Liver (tissue), 9 donors: Measurements from ENCODE around the gene ARHGEF4. TPM values are rescaled to one million over a fixed set of nuclear protein-coding genes. Genes with fewer than 3 reads are reported as not detected.

ENCODE experiments used
- DNase-seq: peaks from one replicate; pipeline ENCODE4 v3.0.0-alpha.2; 2017; ENCODE audit warnings: low spot score
- H3K27ac ChIP-seq, 2 donors: one replicate each; pipeline ENCODE4 v1.7.0; 2013; ENCODE audit warnings: inconsistent platforms in 2 of 2, low read length in 2 of 2, control low read depth in 1 of 2, low read depth in 1 of 2, mild to moderate bottlenecking in 1 of 2
- H3K27me3 ChIP-seq, 4 donors: one replicate each; pipeline versions ENCODE4 v1.6.1 to v1.7.0; 2013; ENCODE audit warnings: low read length in 3 of 4, inconsistent platforms in 1 of 4, mild to moderate bottlenecking in 1 of 4, moderate library complexity in 1 of 4; ENCODE audit not compliant: control insufficient read depth in 4 of 4, insufficient read depth in 4 of 4
- H3K36me3 ChIP-seq, 4 donors: one replicate each; pipeline versions ENCODE4 v1.6.1 to v1.7.0; 2013; ENCODE audit warnings: low read length in 3 of 4, mild to moderate bottlenecking in 3 of 4, low read depth in 1 of 4, moderate library complexity in 1 of 4; ENCODE audit not compliant: control insufficient read depth in 4 of 4, insufficient read depth in 3 of 4
- H3K4me1 ChIP-seq, 4 donors: one replicate each; pipeline versions ENCODE4 v1.6.1 to v1.7.0; 2013; ENCODE audit warnings: low read length in 3 of 4, mild to moderate bottlenecking in 3 of 4, moderate library complexity in 1 of 4; ENCODE audit not compliant: control insufficient read depth in 4 of 4, insufficient read depth in 4 of 4
- H3K4me3 ChIP-seq, 3 donors: one replicate each; pipeline versions ENCODE4 v1.6.1 to v1.7.0; 2013; ENCODE audit warnings: low read length in 3 of 3, control low read depth in 1 of 3, low read depth in 1 of 3, mild to moderate bottlenecking in 1 of 3
- H3K9ac ChIP-seq, 2 donors: one replicate each; pipeline ENCODE4 v1.7.0; 2013; ENCODE audit warnings: low read length in 2 of 2, mild to moderate bottlenecking in 2 of 2, moderate library complexity in 2 of 2, control low read depth in 1 of 2, low read depth in 1 of 2
- H3K9me3 ChIP-seq, 4 donors: one replicate each; pipeline versions ENCODE4 v1.6.1 to v1.7.0; 2013; ENCODE audit warnings: low read length in 3 of 4; ENCODE audit not compliant: control insufficient read depth in 4 of 4
- EGR1 ChIP-seq, 2 donors: IDR thresholded peaks; 2 replicates each; pipeline ENCODE4 v1.6.1; 2016 to 2018; ENCODE audit warnings: antibody characterized with exemption in 2 of 2, low read depth in 2 of 2
- FOXA1 ChIP-seq: IDR thresholded peaks from 2 replicates; pipeline ENCODE4 v1.6.1; 2016; ENCODE audit warnings: antibody characterized with exemption
- FOXA2 ChIP-seq: IDR thresholded peaks from 2 replicates; pipeline ENCODE4 v1.6.1; 2016; ENCODE audit warnings: antibody characterized with exemption
- GABPA ChIP-seq, 2 donors: IDR thresholded peaks in 1 of 2; conservative IDR thresholded peaks in 1 of 2; 2 replicates each; pipeline ENCODE4 v1.6.1; 2016; ENCODE audit warnings: antibody characterized with exemption in 2 of 2, mild to moderate bottlenecking in 1 of 2, moderate library complexity in 1 of 2
- HNF4A ChIP-seq, 2 donors: conservative IDR thresholded peaks; 2 replicates each; pipeline ENCODE4 v1.6.1; 2016; ENCODE audit warnings: antibody characterized with exemption in 2 of 2, mild to moderate bottlenecking in 2 of 2
- JUND ChIP-seq, 2 donors: IDR thresholded peaks; 2 replicates each; pipeline ENCODE4 v1.6.1; 2016; ENCODE audit warnings: antibody characterized with exemption in 2 of 2
- NR2F2 ChIP-seq: IDR thresholded peaks from 2 replicates; pipeline ENCODE4 v1.6.1; 2016; ENCODE audit warnings: antibody characterized with exemption
- RAD21 ChIP-seq, 2 donors: IDR thresholded peaks; 2 replicates each; pipeline ENCODE4 v1.6.1; 2016; ENCODE audit warnings: antibody characterized with exemption in 2 of 2, mild to moderate bottlenecking in 2 of 2
- RXRA ChIP-seq, 2 donors: IDR thresholded peaks; 2 replicates each; pipeline ENCODE4 v1.6.1; 2017 to 2018; ENCODE audit warnings: antibody characterized with exemption in 2 of 2, mild to moderate bottlenecking in 1 of 2
- SP1 ChIP-seq: IDR thresholded peaks from 2 replicates; pipeline ENCODE4 v1.6.1; 2018; ENCODE audit warnings: antibody characterized with exemption, mild to moderate bottlenecking
- TAF1 ChIP-seq: conservative IDR thresholded peaks from 2 replicates; pipeline ENCODE4 v1.6.1; 2016; ENCODE audit warnings: antibody characterized with exemption, mild to moderate bottlenecking
- YY1 ChIP-seq: IDR thresholded peaks from 2 replicates; pipeline ENCODE4 v1.6.1; 2016; ENCODE audit warnings: antibody characterized with exemption, mild to moderate bottlenecking
- WGBS: extraction: QIAGEN DNeasy Blood & Tissue Kit; methylation state at CpG from one replicate; pipeline ENCODE4 v1.1.7; 2013; 5-methylcytosine and 5-hydroxymethylcytosine counted together
- polyA plus RNA-seq, 2 donors: library from polyadenylated mRNA; stranded (reverse) in 1 of 2; unstranded in 1 of 2; fragments of 200-250 nt in 1 of 2; fragments of >200 nt in 1 of 2; fragmentation: Nextera tagmentation in 1 of 2; extraction: Ambion mirVana in 1 of 2; gene quantifications; one replicate each; pipeline versions ENCODE4 v1.2.1 to v1.2.3, GENCODE V29; 2013 to 2015
- total RNA-seq, 2 donors: library from RNA; depleted of rRNA; stranded (reverse); fragments of >200 nt; gene quantifications; one replicate each; pipeline ENCODE4 v1.2.3, GENCODE V29; 2014
- TF ChIP-seq, protein P1 (sequence below): IDR thresholded peaks from 2 replicates; pipeline ENCODE4 v1.6.1; 2016; ENCODE audit warnings: antibody characterized with exemption
- TF ChIP-seq, protein P2 (sequence below): fragments of 150-350 bp; IDR thresholded peaks from 2 replicates; pipeline ENCODE4 v1.5.1; 2017; ENCODE audit warnings: improper control_type of control experiment, low read depth, low read length; ENCODE audit not compliant: missing input control
- TF ChIP-seq, protein P3 (sequence below): IDR thresholded peaks from 2 replicates; pipeline ENCODE4 v1.6.1; 2016; ENCODE audit warnings: antibody characterized with exemption
- TF ChIP-seq, protein P4 (sequence below): IDR thresholded peaks from 2 replicates; pipeline ENCODE4 v1.6.1; 2016; ENCODE audit warnings: antibody characterized with exemption, mild to moderate bottlenecking
- TF ChIP-seq, protein P5 (sequence below): IDR thresholded peaks from 2 replicates; pipeline ENCODE4 v1.6.1; 2016; ENCODE audit warnings: antibody characterized with exemption
- donor health status: healthy.
- donor health status: healthy.
- donor health status: healthy.
- donor health status: healthy.
- donor health status: healthy.

ARHGEF4 gene
- total and polyA plus RNA-seq, 4 donors, result 0.08 TPM; not detected in 2

DNA sequence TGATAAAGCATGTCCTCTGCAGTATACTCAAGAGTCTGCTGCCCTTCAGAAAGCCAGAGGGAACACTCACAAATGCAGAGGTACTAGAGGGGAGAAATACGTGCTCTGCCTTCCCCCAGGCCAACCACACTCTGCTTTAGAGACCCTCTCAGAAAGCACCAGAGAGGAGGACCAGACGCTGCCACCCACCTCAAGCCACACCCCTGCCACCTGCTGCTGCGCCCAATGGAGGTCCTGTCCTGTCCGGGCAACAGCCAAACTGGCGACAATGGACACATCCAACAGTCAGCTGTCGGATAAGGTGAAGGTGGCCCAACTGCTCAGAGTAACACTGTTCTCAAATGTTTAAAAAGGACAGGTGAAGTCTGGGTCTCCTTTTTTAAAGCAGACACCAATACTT, 211.9 kb downstream of the ARHGEF4 start:
- no peaks in the 10 kb centered on the region for H3K4me1 ChIP-seq
- H3K36me3 ChIP-seq, result peaks cover 9 to 67% (median 50%) of the 10 kb centered on the region in 4 donors
- 97% methylated on average over 6 of the region's 6 CpGs for WGBS
- no peak for TF ChIP-seq EGR1 (IDR thresholded peaks at IDR 0.05; ENCODE audit: low read depth in 2 of 2)
- no peak for TF ChIP-seq FOXA2
- TF ChIP-seq, protein P1, sequence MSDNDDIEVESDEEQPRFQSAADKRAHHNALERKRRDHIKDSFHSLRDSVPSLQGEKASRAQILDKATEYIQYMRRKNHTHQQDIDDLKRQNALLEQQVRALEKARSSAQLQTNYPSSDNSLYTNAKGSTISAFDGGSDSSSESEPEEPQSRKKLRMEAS, result no peak
- TF ChIP-seq JUND (IDR thresholded peaks at IDR 0.05), result no peak
- TF ChIP-seq, protein P2, sequence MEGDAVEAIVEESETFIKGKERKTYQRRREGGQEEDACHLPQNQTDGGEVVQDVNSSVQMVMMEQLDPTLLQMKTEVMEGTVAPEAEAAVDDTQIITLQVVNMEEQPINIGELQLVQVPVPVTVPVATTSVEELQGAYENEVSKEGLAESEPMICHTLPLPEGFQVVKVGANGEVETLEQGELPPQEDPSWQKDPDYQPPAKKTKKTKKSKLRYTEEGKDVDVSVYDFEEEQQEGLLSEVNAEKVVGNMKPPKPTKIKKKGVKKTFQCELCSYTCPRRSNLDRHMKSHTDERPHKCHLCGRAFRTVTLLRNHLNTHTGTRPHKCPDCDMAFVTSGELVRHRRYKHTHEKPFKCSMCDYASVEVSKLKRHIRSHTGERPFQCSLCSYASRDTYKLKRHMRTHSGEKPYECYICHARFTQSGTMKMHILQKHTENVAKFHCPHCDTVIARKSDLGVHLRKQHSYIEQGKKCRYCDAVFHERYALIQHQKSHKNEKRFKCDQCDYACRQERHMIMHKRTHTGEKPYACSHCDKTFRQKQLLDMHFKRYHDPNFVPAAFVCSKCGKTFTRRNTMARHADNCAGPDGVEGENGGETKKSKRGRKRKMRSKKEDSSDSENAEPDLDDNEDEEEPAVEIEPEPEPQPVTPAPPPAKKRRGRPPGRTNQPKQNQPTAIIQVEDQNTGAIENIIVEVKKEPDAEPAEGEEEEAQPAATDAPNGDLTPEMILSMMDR, result no peak
- no peak for TF ChIP-seq NR2F2
- TF ChIP-seq RAD21 (IDR thresholded peaks at IDR 0.05), result no peak
- TF ChIP-seq RXRA (IDR thresholded peaks at IDR 0.05), result no peak
- TF ChIP-seq, protein P3, sequence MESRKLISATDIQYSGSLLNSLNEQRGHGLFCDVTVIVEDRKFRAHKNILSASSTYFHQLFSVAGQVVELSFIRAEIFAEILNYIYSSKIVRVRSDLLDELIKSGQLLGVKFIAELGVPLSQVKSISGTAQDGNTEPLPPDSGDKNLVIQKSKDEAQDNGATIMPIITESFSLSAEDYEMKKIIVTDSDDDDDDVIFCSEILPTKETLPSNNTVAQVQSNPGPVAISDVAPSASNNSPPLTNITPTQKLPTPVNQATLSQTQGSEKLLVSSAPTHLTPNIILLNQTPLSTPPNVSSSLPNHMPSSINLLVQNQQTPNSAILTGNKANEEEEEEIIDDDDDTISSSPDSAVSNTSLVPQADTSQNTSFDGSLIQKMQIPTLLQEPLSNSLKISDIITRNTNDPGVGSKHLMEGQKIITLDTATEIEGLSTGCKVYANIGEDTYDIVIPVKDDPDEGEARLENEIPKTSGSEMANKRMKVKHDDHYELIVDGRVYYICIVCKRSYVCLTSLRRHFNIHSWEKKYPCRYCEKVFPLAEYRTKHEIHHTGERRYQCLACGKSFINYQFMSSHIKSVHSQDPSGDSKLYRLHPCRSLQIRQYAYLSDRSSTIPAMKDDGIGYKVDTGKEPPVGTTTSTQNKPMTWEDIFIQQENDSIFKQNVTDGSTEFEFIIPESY, result no peak
- TF ChIP-seq GABPA (IDR thresholded peaks at IDR 0.05 in 1 of 2, conservative IDR thresholded peaks at IDR 0.05 in 1 of 2), result no peak
- TF ChIP-seq SP1, result no peak
- TF ChIP-seq HNF4A (conservative IDR thresholded peaks at IDR 0.05), result no peak
- no peak for DNase-seq
- H3K27ac ChIP-seq, result no peak overlapping the region
- H3K4me3 ChIP-seq, result no peak overlapping the region
- no peak overlapping the region for H3K9ac ChIP-seq
- no peaks in the 10 kb centered on the region for H3K27me3 ChIP-seq
- no peaks in the 10 kb centered on the region for H3K9me3 ChIP-seq

DNA sequence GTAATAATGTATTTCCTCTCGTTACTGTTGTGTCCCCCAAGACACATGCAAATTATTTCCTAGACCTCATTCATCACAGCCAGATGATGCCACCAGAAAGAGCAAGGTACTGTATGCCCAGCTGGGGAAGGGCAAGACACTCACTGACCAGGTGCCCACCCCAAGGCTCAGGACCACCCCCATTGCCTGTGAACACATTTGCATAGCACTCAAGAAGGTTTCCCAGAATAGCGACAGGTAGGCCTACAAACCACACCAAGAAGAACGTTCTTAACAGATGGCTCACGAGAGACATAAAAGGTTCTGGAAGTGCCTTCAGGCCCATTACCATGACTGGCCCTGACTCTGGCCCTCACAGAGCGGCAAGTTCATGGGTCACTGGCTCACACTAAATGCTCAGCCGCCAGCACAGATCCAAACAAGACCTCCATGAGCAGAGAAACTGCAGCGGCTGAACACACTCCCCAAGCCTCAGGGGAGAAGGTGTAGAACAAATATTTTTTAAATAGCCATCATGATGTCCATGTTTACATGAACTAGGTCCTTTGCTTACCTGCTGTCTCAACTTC, 212.5 kb downstream of the ARHGEF4 start:
- 94% methylated on average over 7 of the region's 7 CpGs for WGBS
- Histone ChIP-seq H3K4me3 (no peak overlapping the region), H3K27ac (no peak overlapping the region), H3K36me3 (peaks cover 9 to 69% (median 50%) of the 10 kb centered on the region in 4 donors), H3K4me1 (no peaks in the 10 kb centered on the region), H3K27me3 (no peaks in the 10 kb centered on the region), H3K9me3 (no peaks in the 10 kb centered on the region), H3K9ac (no peak overlapping the region)
- TF ChIP-seq, protein P3, result no peak
- TF ChIP-seq, protein P2, result no peak
- TF ChIP-seq FOXA2, result no peak
- TF ChIP-seq EGR1 (IDR thresholded peaks at IDR 0.05; ENCODE audit: low read depth in 2 of 2), result no peak
- TF ChIP-seq HNF4A (conservative IDR thresholded peaks at IDR 0.05), result no peak
- TF ChIP-seq JUND (IDR thresholded peaks at IDR 0.05), result no peak
- no peak for TF ChIP-seq NR2F2
- TF ChIP-seq, protein P4, sequence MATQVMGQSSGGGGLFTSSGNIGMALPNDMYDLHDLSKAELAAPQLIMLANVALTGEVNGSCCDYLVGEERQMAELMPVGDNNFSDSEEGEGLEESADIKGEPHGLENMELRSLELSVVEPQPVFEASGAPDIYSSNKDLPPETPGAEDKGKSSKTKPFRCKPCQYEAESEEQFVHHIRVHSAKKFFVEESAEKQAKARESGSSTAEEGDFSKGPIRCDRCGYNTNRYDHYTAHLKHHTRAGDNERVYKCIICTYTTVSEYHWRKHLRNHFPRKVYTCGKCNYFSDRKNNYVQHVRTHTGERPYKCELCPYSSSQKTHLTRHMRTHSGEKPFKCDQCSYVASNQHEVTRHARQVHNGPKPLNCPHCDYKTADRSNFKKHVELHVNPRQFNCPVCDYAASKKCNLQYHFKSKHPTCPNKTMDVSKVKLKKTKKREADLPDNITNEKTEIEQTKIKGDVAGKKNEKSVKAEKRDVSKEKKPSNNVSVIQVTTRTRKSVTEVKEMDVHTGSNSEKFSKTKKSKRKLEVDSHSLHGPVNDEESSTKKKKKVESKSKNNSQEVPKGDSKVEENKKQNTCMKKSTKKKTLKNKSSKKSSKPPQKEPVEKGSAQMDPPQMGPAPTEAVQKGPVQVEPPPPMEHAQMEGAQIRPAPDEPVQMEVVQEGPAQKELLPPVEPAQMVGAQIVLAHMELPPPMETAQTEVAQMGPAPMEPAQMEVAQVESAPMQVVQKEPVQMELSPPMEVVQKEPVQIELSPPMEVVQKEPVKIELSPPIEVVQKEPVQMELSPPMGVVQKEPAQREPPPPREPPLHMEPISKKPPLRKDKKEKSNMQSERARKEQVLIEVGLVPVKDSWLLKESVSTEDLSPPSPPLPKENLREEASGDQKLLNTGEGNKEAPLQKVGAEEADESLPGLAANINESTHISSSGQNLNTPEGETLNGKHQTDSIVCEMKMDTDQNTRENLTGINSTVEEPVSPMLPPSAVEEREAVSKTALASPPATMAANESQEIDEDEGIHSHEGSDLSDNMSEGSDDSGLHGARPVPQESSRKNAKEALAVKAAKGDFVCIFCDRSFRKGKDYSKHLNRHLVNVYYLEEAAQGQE, result no peak
- TF ChIP-seq GABPA (IDR thresholded peaks at IDR 0.05 in 1 of 2, conservative IDR thresholded peaks at IDR 0.05 in 1 of 2), result no peak
- TF ChIP-seq, protein P5, sequence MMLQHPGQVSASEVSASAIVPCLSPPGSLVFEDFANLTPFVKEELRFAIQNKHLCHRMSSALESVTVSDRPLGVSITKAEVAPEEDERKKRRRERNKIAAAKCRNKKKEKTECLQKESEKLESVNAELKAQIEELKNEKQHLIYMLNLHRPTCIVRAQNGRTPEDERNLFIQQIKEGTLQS, result no peak
- TF ChIP-seq TAF1, result no peak
- TF ChIP-seq YY1, result no peak
- TF ChIP-seq FOXA1, result no peak
- TF ChIP-seq, protein P1, result no peak
- no peak for TF ChIP-seq RAD21 (IDR thresholded peaks at IDR 0.05)
- no peak for TF ChIP-seq SP1
- TF ChIP-seq RXRA (IDR thresholded peaks at IDR 0.05), result no peak
- DNase-seq, result no peak
